Stimulated activated CD8-positive, alpha-beta memory T cell treated with anti-CD3 and anti-CD28 coated beads, Interleukin-12 subunit alpha, Interleukin-12 subunit beta, amount 100 ng/mL, for 24 hours (primary cell): ENCODE results near the gene GPBP1L1.
"Not testable (repeated sequence)": the region's sequence is repeated elsewhere in the genome, so short reads cannot be mapped to it uniquely, and the experiment has no call there.

Source experiments
- DNase-seq: peaks from one replicate; pipeline ENCODE4 v3.0.0-alpha.2; 2020; ENCODE audit errors: extremely low read depth

The GPBP1L1 gene

DNA sequence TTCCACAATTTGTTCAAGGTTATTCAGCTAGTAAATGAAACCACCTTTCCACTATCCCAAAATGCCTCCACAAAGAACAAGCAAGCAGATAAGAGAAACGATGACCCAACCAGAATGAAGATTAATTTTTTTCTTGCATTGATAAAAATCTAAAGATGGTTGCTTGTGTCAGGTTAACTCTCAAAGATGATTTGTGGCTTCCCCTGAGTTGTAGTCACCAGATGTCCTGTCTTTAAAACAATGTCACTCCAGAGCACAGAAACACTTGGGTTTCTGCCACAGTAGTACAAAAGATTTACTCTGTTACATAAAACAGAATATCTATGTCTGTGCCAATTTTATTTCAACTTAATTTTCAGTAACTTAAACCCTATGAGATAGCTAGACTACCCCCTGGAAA lies 51.1 kb downstream of the GPBP1L1 start:
- no peak for DNase-seq

DNA sequence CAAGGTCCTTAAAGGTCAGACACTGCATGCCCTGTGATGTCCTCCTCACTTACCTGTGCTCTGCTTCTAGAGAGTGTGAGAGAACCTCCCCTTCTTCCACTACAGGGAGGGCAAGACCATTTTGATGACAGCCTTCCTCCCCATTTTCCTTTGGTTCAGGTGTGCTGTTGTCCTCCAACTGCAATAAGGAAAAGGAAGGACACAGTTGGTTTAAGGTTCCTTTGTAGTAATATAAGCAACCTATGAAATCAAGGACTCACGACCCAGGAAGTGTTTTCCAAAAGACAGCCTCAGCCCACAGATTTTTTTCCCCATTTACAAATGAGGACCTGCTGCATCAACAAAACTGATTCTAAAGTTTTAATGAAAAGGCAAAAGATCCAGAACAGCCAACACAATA lies 55.9 kb downstream of the GPBP1L1 start:
- DNase-seq: no peak

GRCh38 chr1:45629035-45629434 lies 57.3 kb downstream of the GPBP1L1 start:
- no peak for DNase-seq

- DNase-seq: no peak
Measured at GRCh38 chr1:45623972-45624371, 62.4 kb downstream of the GPBP1L1 start, which contains the start of gene CCDC17. TSS of gene CCDC17 (minus strand) at chr1:45624054. CDS start at chr1:45623909, 145 bp downstream.

GRCh38 chr1:45622524-45623394 lies 63.6 kb downstream of the GPBP1L1 start:
- DNase-seq: no peak

DNA sequence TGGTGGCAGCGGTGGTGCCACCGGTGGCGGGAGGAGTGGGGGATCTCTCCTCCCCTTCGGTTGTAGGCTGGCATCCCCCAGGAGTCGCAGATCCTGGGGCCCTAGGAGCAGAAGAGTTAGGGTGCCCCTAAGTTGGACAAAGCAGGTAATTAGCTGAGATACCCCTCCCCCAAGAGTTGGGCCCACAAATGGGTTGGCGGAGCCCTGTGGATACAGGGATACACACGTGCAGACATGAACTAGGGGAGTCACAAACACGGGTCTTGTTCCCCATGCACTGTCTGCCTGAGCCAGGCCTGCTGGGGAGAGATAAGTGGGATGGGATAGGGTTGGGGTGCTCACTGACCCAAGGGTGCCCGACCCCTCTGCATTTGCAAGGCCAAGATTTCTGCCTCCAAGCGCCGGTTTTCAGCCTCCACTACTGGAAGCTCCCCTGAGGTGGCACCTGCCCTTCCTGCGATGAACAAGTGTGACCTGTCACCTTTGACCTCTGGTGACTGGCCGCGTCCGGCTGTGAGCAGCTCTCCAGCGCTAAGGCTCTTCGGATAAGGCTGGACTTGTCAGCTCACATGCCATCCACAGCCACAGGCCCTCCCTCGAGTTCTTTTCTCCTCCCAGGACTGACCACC lies 64.3 kb downstream of the GPBP1L1 start:
- no peak for DNase-seq

- DNase-seq: no peak
Measured at GRCh38 chr1:45621501-45621836, 64.9 kb downstream of the GPBP1L1 start.

GRCh38 chr1:45620588-45621500 lies 65.5 kb downstream of the GPBP1L1 start:
- DNase-seq: no peak

DNA sequence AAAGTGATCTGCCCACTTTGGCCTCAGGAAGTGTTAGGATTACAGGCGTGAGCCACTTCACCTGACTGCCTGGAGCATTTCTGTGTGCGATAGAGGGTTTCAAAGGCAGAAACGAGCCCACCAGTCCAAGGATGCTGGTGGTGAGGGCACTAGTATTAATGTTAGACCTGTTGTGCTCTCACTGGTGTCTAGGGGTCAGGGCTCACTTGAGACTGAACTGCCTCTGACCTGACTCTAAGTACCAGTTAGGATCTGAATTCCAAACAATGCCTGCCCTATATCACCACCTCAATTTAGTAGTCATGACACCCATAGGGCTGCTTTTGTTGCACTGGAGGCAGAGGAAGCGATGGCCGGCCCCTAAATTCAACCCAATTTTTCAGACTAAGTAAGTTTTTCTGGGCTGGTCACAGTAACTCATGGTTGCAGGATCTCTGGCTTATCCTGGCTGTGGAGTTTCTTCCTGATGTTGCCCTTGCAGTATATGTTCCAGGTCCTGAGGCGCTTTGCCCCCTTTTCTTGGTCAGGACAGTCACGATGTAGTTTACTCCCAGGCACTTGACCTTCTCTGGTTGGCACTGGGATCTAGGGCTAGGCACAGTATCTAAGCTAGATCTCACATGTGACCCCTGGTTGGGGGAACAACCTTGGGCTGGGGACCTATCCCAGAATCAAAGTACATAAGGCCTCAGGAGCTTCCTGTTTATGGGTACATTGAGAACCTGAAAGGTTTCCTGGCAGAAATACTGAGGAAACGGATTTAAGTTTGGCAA lies 67.0 kb downstream of the GPBP1L1 start:
- DNase-seq: no peak

- no peak for DNase-seq
Measured at GRCh38 chr1:45617618-45618017, 68.7 kb downstream of the GPBP1L1 start.

- DNase-seq: no peak
Measured at GRCh38 chr1:45615885-45616284, 70.4 kb downstream of the GPBP1L1 start.

DNA sequence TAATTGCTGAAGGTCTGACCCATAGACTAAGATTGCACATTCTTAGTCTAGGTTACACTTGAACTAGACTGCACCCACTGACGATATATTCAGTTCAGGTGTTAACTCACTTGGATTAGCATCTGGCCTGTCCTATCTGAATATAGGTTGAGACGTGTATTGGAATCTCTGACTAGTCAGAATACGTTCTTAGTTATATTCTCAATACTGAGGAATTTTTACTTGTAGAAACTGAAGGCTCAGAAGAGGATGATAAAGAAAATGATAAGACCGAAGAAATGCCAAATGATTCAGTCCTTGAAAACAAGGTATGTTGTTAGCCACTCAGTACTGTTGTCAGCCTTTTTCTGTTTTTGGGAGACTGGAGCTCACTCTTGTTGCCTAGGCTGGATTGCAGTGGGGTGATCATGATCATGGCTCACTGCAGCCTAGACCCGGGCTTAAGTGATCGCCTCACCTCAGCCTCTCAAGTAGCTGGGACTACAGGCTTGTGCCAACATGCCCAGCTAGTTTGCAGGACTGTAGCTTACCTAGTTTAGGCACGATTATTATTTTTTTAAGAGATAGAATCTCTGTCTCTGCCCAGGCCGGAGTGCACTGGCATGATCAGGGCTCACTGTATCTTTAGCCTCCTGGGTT lies 73.3 kb downstream of the GPBP1L1 start:
- no peak for DNase-seq

- DNase-seq: no peak
Measured at GRCh38 chr1:45610589-45611226, 75.6 kb downstream of the GPBP1L1 start.

- no peak for DNase-seq
Measured at GRCh38 chr1:45608175-45609156, 77.9 kb downstream of the GPBP1L1 start.

GRCh38 chr1:45607404-45608074 lies 78.8 kb downstream of the GPBP1L1 start:
- no peak for DNase-seq

GRCh38 chr1:45604239-45604638 lies 82.1 kb downstream of the GPBP1L1 start:
- no peak for DNase-seq

GRCh38 chr1:45596765-45597164 lies 89.6 kb downstream of the GPBP1L1 start:
- not testable (repeated sequence) for DNase-seq

DNA sequence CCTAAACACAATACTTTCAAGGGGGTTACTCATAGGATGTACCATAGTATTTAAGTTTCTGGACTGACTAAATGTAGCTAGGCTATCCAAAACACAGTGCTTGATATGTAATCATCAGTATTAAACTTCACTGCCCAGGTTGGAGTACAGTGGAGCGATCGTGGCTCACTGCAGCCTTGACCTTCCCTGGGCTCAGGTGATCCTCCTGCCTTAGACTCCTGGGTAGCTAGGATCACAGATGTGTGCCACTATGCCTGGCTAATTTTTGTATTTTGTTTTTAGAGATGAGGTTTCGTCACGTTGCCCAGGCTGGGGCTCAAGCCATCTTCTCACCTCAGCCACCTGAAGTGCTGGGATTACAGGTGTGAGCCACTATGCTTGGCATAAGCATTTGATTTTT lies 91.9 kb downstream of the GPBP1L1 start:
- DNase-seq: no peak

GRCh38 chr1:45589861-45590260 lies 96.5 kb downstream of the GPBP1L1 start:
- no peak for DNase-seq
